NB4 (cell line): ENCODE measurements around the gene ATOH8.

Experiments
- DNase-seq: peaks from one replicate; pipeline ENCODE4 v3.0.0; 2010; ENCODE audit warnings: low read depth
- H3K4me3 ChIP-seq: one replicate; pipeline ENCODE4 v1.5.1; 2011; ENCODE audit warnings: mild to moderate bottlenecking, low read depth, low read length, moderate library complexity
- MYC ChIP-seq: IDR thresholded peaks from 2 replicates; pipeline ENCODE4 v1.6.1; 2011; ENCODE audit warnings: low read depth, low read length
- POLR2A ChIP-seq: IDR thresholded peaks from 2 replicates; pipeline ENCODE4 v1.6.1; 2011; ENCODE audit warnings: mild to moderate bottlenecking; ENCODE audit not compliant: insufficient read length; ENCODE audit errors: extremely low read depth
- TF ChIP-seq, protein P1 (sequence below): IDR thresholded peaks from one replicate; pipeline ENCODE4 v1.5.1; 2012; ENCODE audit warnings: low read depth, low read length
- TF ChIP-seq, protein P2 (sequence below): IDR thresholded peaks from 2 replicates; pipeline ENCODE4 v1.6.1; 2011; ENCODE audit warnings: low read depth, low read length

The ATOH8 gene

DNA sequence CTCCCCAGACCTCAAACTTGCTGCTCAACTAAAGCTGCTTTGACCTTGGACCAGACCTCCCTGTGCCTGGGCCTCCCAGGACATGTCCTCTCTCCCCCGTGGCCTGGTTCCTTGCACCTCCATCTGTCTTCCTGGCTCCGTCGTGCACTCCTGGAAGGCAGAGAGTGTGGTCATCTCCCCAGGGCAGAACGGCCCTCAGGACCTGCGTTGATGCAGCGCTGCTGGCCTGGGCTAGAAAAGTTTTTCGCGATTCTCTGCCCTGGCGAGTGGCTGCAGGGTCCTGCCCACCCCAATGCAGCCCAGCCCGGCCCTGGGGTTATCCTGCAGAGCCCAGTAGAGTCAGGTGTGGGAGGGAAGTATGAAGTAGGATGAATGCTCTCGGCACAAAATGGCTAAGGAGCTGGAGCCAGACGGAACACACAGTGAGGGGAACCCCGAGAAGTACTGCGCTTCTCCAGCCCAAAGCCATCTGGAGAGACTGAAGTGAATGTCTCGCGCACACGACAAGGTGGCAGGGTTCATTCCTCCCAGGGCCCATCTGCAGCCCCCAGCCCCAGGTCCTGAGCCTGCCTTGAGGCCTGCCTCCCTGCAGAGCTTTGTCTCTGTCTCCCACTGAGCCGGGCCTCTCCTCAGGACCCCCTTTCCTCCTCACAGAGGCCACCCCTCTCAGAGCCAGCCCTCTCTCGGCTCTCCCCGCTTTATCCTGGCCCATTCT is 41.7 kb downstream of the ATOH8 start:
- no peak for DNase-seq
- no peak overlapping the region for H3K4me3 ChIP-seq
- TF ChIP-seq POLR2A: no peak
- TF ChIP-seq, protein P1, sequence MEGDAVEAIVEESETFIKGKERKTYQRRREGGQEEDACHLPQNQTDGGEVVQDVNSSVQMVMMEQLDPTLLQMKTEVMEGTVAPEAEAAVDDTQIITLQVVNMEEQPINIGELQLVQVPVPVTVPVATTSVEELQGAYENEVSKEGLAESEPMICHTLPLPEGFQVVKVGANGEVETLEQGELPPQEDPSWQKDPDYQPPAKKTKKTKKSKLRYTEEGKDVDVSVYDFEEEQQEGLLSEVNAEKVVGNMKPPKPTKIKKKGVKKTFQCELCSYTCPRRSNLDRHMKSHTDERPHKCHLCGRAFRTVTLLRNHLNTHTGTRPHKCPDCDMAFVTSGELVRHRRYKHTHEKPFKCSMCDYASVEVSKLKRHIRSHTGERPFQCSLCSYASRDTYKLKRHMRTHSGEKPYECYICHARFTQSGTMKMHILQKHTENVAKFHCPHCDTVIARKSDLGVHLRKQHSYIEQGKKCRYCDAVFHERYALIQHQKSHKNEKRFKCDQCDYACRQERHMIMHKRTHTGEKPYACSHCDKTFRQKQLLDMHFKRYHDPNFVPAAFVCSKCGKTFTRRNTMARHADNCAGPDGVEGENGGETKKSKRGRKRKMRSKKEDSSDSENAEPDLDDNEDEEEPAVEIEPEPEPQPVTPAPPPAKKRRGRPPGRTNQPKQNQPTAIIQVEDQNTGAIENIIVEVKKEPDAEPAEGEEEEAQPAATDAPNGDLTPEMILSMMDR: no peak
- TF ChIP-seq MYC: no peak
- TF ChIP-seq, protein P2, sequence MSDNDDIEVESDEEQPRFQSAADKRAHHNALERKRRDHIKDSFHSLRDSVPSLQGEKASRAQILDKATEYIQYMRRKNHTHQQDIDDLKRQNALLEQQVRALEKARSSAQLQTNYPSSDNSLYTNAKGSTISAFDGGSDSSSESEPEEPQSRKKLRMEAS: no peak

DNA sequence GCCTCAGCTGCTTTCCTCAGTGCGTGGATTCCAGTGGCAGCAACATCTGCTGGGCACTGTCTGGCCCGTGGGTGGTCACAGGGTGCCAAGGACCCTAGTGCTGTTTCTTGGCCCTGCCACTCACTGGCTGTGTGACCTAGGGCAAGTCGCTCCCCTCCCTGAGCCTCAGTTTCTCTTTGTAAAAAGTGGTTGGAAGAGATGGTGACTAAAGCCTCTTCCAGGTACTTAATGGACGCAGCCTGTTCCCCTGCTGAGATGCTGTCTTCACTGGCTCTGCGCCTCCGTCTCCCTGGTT is 42.2 kb downstream of the ATOH8 start:
- no peak overlapping the region for H3K4me3 ChIP-seq
- TF ChIP-seq POLR2A (no peak), MYC (no peak)
- TF ChIP-seq, protein P2: no peak
- TF ChIP-seq, protein P1: no peak
- DNase-seq: no peak

DNA sequence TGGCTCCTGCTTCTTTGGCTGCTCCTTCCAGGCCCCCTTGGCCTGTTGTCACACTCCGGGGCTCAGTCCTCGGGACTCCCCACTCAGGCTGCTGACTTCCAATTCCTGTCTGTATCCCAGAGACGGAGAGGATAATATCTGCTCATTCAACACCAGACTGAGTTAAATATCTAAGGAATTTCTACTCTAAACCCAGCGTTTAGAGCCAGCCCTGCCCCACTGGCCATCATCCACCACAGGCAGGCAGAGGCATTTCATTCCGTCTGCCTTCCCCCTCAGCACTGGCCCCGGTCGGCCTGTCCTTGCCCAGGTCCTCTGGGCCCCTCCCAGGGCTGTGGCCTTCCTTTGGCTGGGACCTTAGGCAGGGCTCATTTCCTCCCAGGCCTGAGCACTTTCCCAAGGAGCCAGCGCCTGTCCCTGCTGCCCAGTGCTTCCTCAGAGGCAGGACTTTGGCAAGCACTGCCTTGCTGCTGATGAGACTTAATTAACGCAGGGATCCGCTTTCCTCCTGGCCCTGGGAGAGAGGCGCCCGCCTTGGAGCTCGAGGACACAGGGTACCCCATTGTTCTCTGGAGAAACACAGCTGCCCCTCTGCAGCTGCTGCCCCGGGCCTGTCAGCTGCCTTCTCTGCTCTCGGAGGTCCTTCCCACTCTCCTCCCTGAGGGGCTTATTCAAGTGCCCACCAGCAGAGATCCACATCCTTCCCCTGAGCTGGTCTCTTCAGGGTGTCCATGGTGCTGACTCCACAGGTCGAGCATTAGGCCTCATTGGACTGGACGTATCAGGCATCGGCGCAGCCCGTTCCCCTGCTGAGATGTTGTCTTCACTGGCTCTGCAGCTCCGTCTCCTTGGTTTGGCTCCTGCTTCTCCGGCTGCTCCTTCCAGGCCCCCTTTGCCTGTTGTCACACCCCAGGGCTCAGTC is 42.8 kb downstream of the ATOH8 start:
- no peak for DNase-seq
- TF ChIP-seq MYC (no peak), POLR2A (no peak)
- TF ChIP-seq, protein P2: no peak
- TF ChIP-seq, protein P1: no peak
- no peak overlapping the region for H3K4me3 ChIP-seq

DNA sequence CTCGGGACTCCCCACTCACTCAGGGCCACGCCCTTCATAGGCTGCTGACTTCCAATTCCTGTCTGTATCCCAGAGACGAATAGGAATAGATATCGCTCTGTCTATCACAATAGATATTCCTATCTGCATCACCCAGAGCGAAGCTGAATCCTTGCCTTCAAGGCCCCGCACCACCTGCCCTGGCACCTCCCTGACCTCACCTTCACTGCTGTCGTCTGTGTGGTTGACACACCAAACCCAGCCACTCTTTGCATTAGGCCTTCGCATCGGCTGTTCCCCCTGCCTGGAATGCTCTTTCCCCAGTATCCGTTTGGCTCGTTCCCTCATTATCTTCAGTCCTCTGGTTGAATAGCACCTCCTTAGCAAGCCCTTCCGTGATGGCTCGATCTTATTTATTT is 43.5 kb downstream of the ATOH8 start:
- H3K4me3 ChIP-seq: no peak overlapping the region
- TF ChIP-seq, protein P1: no peak
- TF ChIP-seq, protein P2: no peak
- no peak for TF ChIP-seq POLR2A
- TF ChIP-seq MYC: no peak
- DNase-seq: no peak

DNA sequence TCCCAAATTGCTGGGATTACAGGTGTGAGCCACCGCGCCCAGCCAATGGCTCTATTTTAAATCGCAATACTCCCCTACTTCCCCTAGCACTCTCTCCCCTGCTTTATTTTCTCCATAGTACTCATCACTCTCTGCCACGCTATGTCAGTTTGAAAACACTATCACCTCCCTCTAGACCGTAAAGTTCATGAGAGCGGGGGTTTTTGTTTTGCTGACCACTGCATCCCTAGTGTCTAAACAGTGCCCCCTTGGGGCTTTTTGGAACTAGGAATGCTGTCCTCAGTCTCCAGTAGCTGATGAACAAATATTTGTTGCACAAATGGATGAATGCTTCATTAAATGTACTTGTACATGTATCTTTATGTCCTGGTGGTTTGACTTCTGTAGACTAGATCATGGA is 44.1 kb downstream of the ATOH8 start:
- H3K4me3 ChIP-seq: no peak overlapping the region
- peak; percentile 58 for DNase-seq
- TF ChIP-seq MYC: no peak
- TF ChIP-seq, protein P1: peak; percentile 44
